Peyer's patch (tissue), 4 donors: ENCODE data around the gene AKAP5.

Experiments used
- POLR2A ChIP-seq, 2 donors: fragments of 450-650 bp; IDR thresholded peaks; one replicate each; pipeline ENCODE4 v1.5.1; 2017; ENCODE audit warnings: antibody characterized with exemption in 2 of 2, mild to moderate bottlenecking in 2 of 2, moderate library complexity in 2 of 2
- TF ChIP-seq, protein P1 (sequence below), 6 experiments: fragments of 450-650 bp in 4 of 6; fragments of 200-600 bp in 2 of 6; sonication (generic) in 1 of 6; IDR thresholded peaks; one replicate each; pipeline ENCODE4 v1.5.1; 2017 to 2019; ENCODE audit warnings: antibody characterized with exemption in 6 of 6, mild to moderate bottlenecking in 3 of 6, moderate library complexity in 1 of 6

DNA sequence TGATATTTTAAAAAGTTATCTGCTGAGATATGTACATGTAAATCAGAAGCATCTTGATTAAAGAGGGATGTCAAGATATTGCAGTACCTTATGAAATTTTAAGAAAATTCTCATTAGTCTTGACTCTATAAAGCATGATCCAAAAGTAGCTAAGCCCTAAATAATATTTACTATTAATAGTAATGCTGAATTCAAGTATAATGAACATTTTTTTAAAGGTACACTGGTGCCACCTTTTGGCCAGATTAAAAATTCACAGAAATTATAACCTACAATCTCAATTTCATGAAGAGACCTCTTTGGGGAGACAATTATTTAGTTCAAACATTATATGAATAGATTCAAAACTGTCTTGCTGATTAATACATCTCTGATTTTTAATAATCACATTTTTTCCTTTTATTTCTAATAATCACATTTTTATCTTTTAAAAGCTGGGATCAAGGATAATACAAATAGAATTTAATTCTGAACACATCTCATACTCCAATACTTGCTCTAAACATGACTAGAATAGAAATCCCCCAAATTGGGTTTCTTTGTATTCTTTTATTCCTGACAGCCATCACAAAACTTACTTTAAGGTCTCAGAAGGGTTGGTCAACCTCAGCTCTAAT is 13.4 kb downstream of the AKAP5 start:
- TF ChIP-seq, protein P1, sequence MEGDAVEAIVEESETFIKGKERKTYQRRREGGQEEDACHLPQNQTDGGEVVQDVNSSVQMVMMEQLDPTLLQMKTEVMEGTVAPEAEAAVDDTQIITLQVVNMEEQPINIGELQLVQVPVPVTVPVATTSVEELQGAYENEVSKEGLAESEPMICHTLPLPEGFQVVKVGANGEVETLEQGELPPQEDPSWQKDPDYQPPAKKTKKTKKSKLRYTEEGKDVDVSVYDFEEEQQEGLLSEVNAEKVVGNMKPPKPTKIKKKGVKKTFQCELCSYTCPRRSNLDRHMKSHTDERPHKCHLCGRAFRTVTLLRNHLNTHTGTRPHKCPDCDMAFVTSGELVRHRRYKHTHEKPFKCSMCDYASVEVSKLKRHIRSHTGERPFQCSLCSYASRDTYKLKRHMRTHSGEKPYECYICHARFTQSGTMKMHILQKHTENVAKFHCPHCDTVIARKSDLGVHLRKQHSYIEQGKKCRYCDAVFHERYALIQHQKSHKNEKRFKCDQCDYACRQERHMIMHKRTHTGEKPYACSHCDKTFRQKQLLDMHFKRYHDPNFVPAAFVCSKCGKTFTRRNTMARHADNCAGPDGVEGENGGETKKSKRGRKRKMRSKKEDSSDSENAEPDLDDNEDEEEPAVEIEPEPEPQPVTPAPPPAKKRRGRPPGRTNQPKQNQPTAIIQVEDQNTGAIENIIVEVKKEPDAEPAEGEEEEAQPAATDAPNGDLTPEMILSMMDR (IDR thresholded peaks at IDR 0.05): peak in 5 of 6 experiments; percentile 40 to 62 (median 56)
- TF ChIP-seq POLR2A (IDR thresholded peaks at IDR 0.05): no peak
